ENCODE data around the gene DLL4. TPM values are rescaled to one million over a fixed set of nuclear protein-coding genes. Genes with fewer than 3 reads are reported as not detected.
A peak's percentile ranks its signal among the peaks of the same experiment; 100 is the strongest.
"Not testable (repeated sequence)": the region's sequence is repeated elsewhere in the genome, so short reads cannot be mapped to it uniquely, and the experiment has no call there.

Gene DLL4
- total RNA-seq, 2 donors from 2014 or later = 0.12 to 0.19 TPM

DNA sequence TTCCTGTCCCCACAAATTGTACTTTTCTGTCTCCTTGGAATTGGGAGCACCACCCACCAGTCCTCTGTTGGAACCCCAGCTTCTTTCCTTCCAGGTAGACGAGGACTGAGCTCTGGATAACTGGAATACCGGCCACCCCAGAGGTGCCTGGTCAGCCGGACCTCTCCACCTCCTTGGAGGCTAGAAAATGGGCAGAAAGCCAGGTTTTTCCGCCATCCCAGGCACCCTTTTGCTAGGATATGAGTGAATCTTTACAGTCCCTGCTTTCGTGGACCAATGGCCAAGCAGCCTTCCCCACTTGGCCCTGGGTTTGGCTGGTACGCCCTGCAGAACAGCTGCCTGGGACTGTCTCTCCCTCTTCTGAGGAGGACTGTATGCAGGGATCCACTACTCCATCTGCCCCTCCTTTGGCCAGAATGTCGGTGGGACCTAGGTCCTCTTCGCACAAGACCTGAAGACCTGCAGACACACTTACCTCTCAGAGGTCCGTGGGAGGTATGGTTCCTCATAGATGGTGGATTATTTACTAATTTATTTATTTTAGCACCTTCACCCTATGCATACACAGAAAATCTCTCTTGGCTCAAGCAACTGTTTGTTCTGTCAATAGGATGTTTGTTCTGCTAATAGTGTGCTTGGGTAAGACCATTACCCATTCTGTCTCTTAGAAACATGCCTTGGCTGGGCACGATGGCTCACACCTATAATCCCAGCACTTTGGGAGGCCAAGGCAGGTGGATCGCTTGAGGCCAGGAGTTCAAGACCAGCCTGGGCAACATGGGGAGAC, 15.6 kb downstream of the DLL4 start:
- H3K9me3 Mint-ChIP-seq = no peaks in the 10 kb centered on the region
- H3K27me3 Mint-ChIP-seq (ENCODE audit: low read depth) = no peaks in the 10 kb centered on the region
- peak overlapping the region in 1 of 2 donors; percentile 31 for H3K4me3 Mint-ChIP-seq
- H3K36me3 Mint-ChIP-seq (ENCODE audit: insufficient read depth in 2 of 2) = no peaks in the 10 kb centered on the region
- no peak overlapping the region for H3K27ac Mint-ChIP-seq
- ATAC-seq (replicated peaks in 1 of 2) = no peak
- no peak for DNase-seq
- H3K4me1 Mint-ChIP-seq (ENCODE audit: low read depth) = peaks cover 45% of the 10 kb centered on the region

GRCh38 chr15:40948706-40949473, 19.8 kb downstream of the DLL4 start:
- no peaks in the 10 kb centered on the region for H3K27me3 Mint-ChIP-seq (ENCODE audit: low read depth)
- H3K36me3 Mint-ChIP-seq (ENCODE audit: insufficient read depth in 2 of 2) = peaks cover 8% of the 10 kb centered on the region in 2 donors
- no peak overlapping the region for H3K4me3 Mint-ChIP-seq
- no peaks in the 10 kb centered on the region for H3K9me3 Mint-ChIP-seq
- DNase-seq (no peak), ATAC-seq (replicated peaks in 1 of 2) (no peak)
- no peak overlapping the region for H3K27ac Mint-ChIP-seq
- H3K4me1 Mint-ChIP-seq (ENCODE audit: low read depth) = peaks cover 32% of the 10 kb centered on the region

DNA sequence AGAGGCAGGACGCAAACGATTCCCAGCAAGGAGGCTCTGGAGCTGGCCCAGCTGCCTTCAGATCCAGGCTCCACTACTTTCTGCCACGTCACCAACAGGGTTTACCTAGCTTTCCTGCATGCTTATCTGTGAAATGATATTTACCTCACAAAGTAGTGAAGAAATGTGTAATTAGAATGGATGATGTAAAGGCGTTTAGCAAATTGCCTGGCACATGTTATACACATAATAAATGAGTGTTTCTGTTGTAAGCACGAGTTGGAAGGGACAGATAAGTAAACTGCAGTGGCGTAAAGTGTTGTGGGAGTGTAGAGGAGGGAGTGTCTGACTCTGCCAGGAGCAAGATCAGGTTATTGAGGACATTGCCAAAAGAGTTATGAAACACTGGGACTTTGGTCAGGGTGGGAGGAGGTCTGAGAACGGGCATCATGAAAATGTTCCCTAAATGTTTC, 20.6 kb downstream of the DLL4 start:
- no peaks in the 10 kb centered on the region for H3K27me3 Mint-ChIP-seq (ENCODE audit: low read depth)
- peaks cover 14 to 16% of the 10 kb centered on the region in 2 donors for H3K36me3 Mint-ChIP-seq (ENCODE audit: insufficient read depth in 2 of 2)
- DNase-seq (no peak), ATAC-seq (replicated peaks in 1 of 2) (no peak)
- H3K4me1 Mint-ChIP-seq (ENCODE audit: low read depth) = peaks cover 33% of the 10 kb centered on the region
- no peaks in the 10 kb centered on the region for H3K9me3 Mint-ChIP-seq
- no peak overlapping the region for H3K4me3 Mint-ChIP-seq
- H3K27ac Mint-ChIP-seq = no peak overlapping the region

GRCh38 chr15:40951764-40952163, 22.6 kb downstream of the DLL4 start:
- H3K27me3 Mint-ChIP-seq (ENCODE audit: low read depth) = no peaks in the 10 kb centered on the region
- no peak for ATAC-seq (replicated peaks in 1 of 2)
- peaks cover 38% of the 10 kb centered on the region for H3K4me1 Mint-ChIP-seq (ENCODE audit: low read depth)
- peaks cover 19 to 26% of the 10 kb centered on the region in 2 donors for H3K36me3 Mint-ChIP-seq (ENCODE audit: insufficient read depth in 2 of 2)
- peak overlapping the region; percentile 96 for H3K27ac Mint-ChIP-seq
- no peak for DNase-seq
- no peaks in the 10 kb centered on the region for H3K9me3 Mint-ChIP-seq
- H3K4me3 Mint-ChIP-seq = peak overlapping the region; percentile 94 to 95

DNA sequence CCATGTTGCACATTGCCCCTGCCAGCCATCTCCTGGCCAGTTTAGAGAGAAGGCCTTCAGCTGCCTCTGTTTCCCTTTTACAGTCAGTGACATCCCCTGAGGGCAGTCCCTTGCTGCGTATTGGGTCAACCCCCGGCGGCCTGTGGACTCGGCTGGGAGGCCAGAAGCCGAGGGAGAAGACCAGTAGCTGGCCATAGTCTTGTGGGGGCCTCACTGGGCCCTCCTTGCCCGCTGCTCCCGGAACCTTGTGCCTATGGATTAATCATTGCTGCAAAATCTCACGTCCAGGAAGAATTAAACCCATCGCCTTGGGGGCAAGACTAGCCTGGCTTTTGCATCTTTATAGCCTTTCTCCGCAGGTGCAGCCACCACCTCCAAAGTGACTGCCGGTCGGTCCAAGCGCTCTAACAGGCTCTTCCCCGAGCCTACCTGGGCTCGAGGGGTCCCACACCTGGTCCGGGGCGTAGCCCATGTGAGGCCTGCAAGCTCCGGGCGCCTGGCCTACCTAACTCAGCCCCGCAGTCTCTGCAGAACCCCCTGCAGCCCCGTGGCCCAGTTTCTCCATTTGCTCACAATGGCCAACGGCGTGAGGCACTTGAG, 23.3 kb downstream of the DLL4 start:
- DNase-seq (peak in 1 of 2 donors; percentile 35), ATAC-seq (replicated peaks in 1 of 2) (no peak)
- H3K27me3 Mint-ChIP-seq (ENCODE audit: low read depth) = no peaks in the 10 kb centered on the region
- peaks cover 19 to 26% of the 10 kb centered on the region in 2 donors for H3K36me3 Mint-ChIP-seq (ENCODE audit: insufficient read depth in 2 of 2)
- peak overlapping the region; percentile 96 for H3K27ac Mint-ChIP-seq
- peaks cover 38% of the 10 kb centered on the region for H3K4me1 Mint-ChIP-seq (ENCODE audit: low read depth)
- peak overlapping the region; percentile 94 to 95 for H3K4me3 Mint-ChIP-seq
- H3K9me3 Mint-ChIP-seq = no peaks in the 10 kb centered on the region

GRCh38 chr15:40952901-40953712, 24.0 kb downstream of the DLL4 start, which contains the start of gene CHAC1:
Gene CHAC1 (plus strand): TSS chr15:40953471. CDS start chr15:40953584, 113 bp downstream.
- peak within 1 kb of the TSS; percentile 96 for H3K27ac Mint-ChIP-seq
- H3K36me3 Mint-ChIP-seq (ENCODE audit: insufficient read depth in 2 of 2) = peaks cover 19 to 26% of the 10 kb centered on the region in 2 donors
- peaks cover 40% of the 10 kb centered on the region for H3K4me1 Mint-ChIP-seq (ENCODE audit: low read depth)
- H3K27me3 Mint-ChIP-seq (ENCODE audit: low read depth) = no peaks in the 10 kb centered on the region
- no peaks in the 10 kb centered on the region for H3K9me3 Mint-ChIP-seq
- DNase-seq = peak; percentile 99
- H3K4me3 Mint-ChIP-seq = peak within 1 kb of the TSS; percentile 94 to 95
- ATAC-seq (replicated peaks in 1 of 2) = peak; percentile 85 to 86

DNA sequence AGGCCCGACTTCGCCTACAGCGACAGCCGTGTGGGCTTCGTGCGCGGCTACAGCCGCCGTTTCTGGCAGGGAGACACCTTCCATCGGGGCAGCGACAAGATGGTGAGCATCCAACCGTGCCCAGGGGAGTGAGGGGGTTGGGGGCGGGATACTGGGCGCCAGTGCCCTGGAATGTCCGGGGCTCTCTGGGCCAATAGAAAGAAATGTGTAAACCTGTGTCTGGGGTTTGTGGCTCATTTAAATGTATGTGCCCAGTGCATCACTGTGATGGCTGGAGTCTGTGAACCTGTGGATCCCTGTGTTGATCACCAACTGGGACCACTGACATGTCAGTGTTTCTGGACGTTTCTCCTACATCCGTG, 24.6 kb downstream of the DLL4 start:
- Mint-ChIP-seq H3K36me3 (ENCODE audit: insufficient read depth in 2 of 2) (peaks cover 19 to 26% of the 10 kb centered on the region in 2 donors), H3K4me3 (peak overlapping the region; percentile 94 to 95), H3K27ac (peak overlapping the region; percentile 93), H3K9me3 (no peaks in the 10 kb centered on the region), H3K4me1 (ENCODE audit: low read depth) (peaks cover 46% of the 10 kb centered on the region), H3K27me3 (ENCODE audit: low read depth) (no peaks in the 10 kb centered on the region)
- DNase-seq (no peak), ATAC-seq (replicated peaks in 1 of 2) (no peak)

DNA sequence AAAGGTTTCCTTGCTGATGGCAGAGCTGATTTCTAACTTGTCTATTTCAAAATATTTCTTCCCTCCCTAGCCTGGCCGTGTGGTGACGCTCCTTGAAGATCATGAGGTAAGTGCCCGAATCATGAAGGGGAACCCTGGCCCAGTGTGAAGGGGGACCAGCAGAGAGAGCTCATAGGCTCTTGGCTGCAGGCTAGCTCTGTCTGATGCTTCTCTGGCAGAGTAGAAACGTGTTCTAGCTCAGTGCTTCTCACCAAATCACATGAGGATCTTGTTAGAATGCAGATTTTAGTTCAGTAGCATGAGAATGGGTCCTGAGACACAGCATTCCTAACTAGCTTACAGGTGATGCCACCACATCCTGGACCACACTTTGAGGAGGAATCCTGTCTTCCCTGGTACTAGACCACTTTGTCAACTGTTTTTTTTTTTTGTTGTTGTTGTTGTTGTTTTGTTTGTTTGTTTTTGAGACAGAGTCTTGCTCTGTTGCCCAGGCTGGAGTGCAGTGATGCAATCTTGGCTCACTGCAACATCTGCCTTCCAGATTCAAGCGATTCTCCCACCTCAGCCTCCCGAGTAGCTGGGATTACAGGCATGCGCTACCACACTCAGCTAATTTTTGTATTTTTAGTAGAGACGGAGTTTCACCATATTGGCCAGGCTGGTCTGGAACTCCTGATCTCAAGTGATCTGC, 25.2 kb downstream of the DLL4 start:
- not testable (repeated sequence) for DNase-seq; H3K9me3 Mint-ChIP-seq; ATAC-seq (replicated peaks in 1 of 2); H3K27me3 Mint-ChIP-seq (ENCODE audit: low read depth)
- Mint-ChIP-seq H3K27ac (peak overlapping the region; percentile 93), H3K4me3 (peak overlapping the region; percentile 94 to 95), H3K36me3 (ENCODE audit: insufficient read depth in 2 of 2) (peaks cover 19 to 26% of the 10 kb centered on the region in 2 donors), H3K4me1 (ENCODE audit: low read depth) (peaks cover 48% of the 10 kb centered on the region)

GRCh38 chr15:40955141-40955903, 26.2 kb downstream of the DLL4 start:
- H3K4me1 Mint-ChIP-seq (ENCODE audit: low read depth) = peaks cover 48% of the 10 kb centered on the region
- peak overlapping the region; percentile 65 for H3K27ac Mint-ChIP-seq
- H3K36me3 Mint-ChIP-seq (ENCODE audit: insufficient read depth in 2 of 2) = peaks cover 19 to 26% of the 10 kb centered on the region in 2 donors
- peak overlapping the region; percentile 94 to 95 for H3K4me3 Mint-ChIP-seq
- no peaks in the 10 kb centered on the region for H3K9me3 Mint-ChIP-seq
- no peaks in the 10 kb centered on the region for H3K27me3 Mint-ChIP-seq (ENCODE audit: low read depth)
- DNase-seq (no peak), ATAC-seq (replicated peaks in 1 of 2) (no peak)

- DNase-seq = no peak
- H3K4me3 Mint-ChIP-seq = peak overlapping the region; percentile 81 to 94
- ATAC-seq (replicated peaks in 1 of 2) = no peak
- H3K27me3 Mint-ChIP-seq (ENCODE audit: low read depth) = no peaks in the 10 kb centered on the region
- H3K9me3 Mint-ChIP-seq = no peaks in the 10 kb centered on the region
- peaks cover 48% of the 10 kb centered on the region for H3K4me1 Mint-ChIP-seq (ENCODE audit: low read depth)
- peaks cover 19 to 26% of the 10 kb centered on the region in 2 donors for H3K36me3 Mint-ChIP-seq (ENCODE audit: insufficient read depth in 2 of 2)
- H3K27ac Mint-ChIP-seq = peak overlapping the region; percentile 41
These were observed 26.9 kb downstream of the DLL4 start for GRCh38 chr15:40955930-40956540.

GRCh38 chr15:40956541-40956982, 27.4 kb downstream of the DLL4 start:
- Mint-ChIP-seq H3K36me3 (ENCODE audit: insufficient read depth in 2 of 2) (peaks cover 19 to 26% of the 10 kb centered on the region in 2 donors), H3K4me1 (ENCODE audit: low read depth) (peaks cover 46% of the 10 kb centered on the region), H3K27ac (peak overlapping the region; percentile 55)

More at GRCh38 chr15:40956541-40956982, 27.4 kb downstream of the DLL4 start:
- ATAC-seq (replicated peaks in 1 of 2) (no peak), DNase-seq (no peak)
- Mint-ChIP-seq H3K27me3 (ENCODE audit: low read depth) (no peaks in the 10 kb centered on the region), H3K4me3 (peak overlapping the region; percentile 81 to 94), H3K9me3 (no peaks in the 10 kb centered on the region)

All from activated T-cell treated with anti-CD3 and anti-CD28 coated beads, Interleukin-2, amount 50 U/mL, for 72 hours (primary cell).